AG09309 (cell line): ENCODE data around the gene VPS35L.
"Not testable (repeated sequence)": the region's sequence is repeated elsewhere in the genome, so short reads cannot be mapped to it uniquely, and the experiment has no call there.

Experiments used
- DNase-seq: peaks from one replicate; pipeline ENCODE4 v3.0.0-alpha.2; 2010; ENCODE audit warnings: low read depth
- H3K4me3 ChIP-seq: 2 replicates; pipeline ENCODE4 v1.5.1; 2011; ENCODE audit warnings: mild to moderate bottlenecking, low read depth, low read length, moderate library complexity; ENCODE audit not compliant: control insufficient read depth
- CTCF ChIP-seq: IDR thresholded peaks from 2 replicates; pipeline ENCODE4 v1.5.1; 2011; ENCODE audit warnings: mild to moderate bottlenecking, low read depth, low read length, inconsistent platforms; ENCODE audit not compliant: insufficient read depth, control insufficient read depth; ENCODE audit errors: missing control alignments

VPS35L gene

GRCh38 chr16:19659554-19659953 is 104.1 kb downstream of the VPS35L start:
- no peak overlapping the region for H3K4me3 ChIP-seq
- no peak for DNase-seq
- peak; percentile 28 for TF ChIP-seq CTCF

GRCh38 chr16:19660432-19660831 is 104.9 kb downstream of the VPS35L start:
- TF ChIP-seq CTCF, result no peak
- DNase-seq, result no peak

GRCh38 chr16:19662351-19662750 is 106.8 kb downstream of the VPS35L start:
- DNase-seq, result no peak
- no peak overlapping the region for H3K4me3 ChIP-seq
- no peak for TF ChIP-seq CTCF

More at GRCh38 chr16:19660432-19660831, 104.9 kb downstream of the VPS35L start:
- H3K4me3 ChIP-seq, result no peak overlapping the region

- TF ChIP-seq CTCF, result no peak
- no peak for DNase-seq
- no peak overlapping the region for H3K4me3 ChIP-seq
Observed at GRCh38 chr16:19664166-19664565, 108.7 kb downstream of the VPS35L start.

GRCh38 chr16:19665313-19665712 is 109.8 kb downstream of the VPS35L start:
- H3K4me3 ChIP-seq, DNase-seq: not testable (repeated sequence)

- DNase-seq, result no peak
- TF ChIP-seq CTCF, result no peak
- no peak overlapping the region for H3K4me3 ChIP-seq
Observed at GRCh38 chr16:19666477-19666876, 111.0 kb downstream of the VPS35L start.

GRCh38 chr16:19672378-19672777 is 116.9 kb downstream of the VPS35L start:
- TF ChIP-seq CTCF, result no peak
- no peak for DNase-seq
- H3K4me3 ChIP-seq, result no peak overlapping the region
